Effector memory CD4-positive, alpha-beta T cell (primary cell): ENCODE measurements around the gene TMIE.

ENCODE experiments used
- DNase-seq, 3 donors: peaks; one replicate each; pipeline ENCODE4 v3.0.0-alpha.2; 2020
- H3K27ac ChIP-seq: 2 replicates; pipeline ENCODE4 v1.7.0; 2013; ENCODE audit warnings: mild to moderate bottlenecking, low read length, moderate library complexity; ENCODE audit not compliant: insufficient read depth, poor library complexity, severe bottlenecking
- H3K27me3 ChIP-seq: replicated peaks from 2 replicates; pipeline ENCODE4 v1.7.0; 2013; ENCODE audit warnings: mild to moderate bottlenecking, low read length; ENCODE audit not compliant: insufficient read depth, control insufficient read depth, poor library complexity, severe bottlenecking
- H3K36me3 ChIP-seq: 2 replicates; pipeline ENCODE4 v1.7.0; 2013; ENCODE audit warnings: mild to moderate bottlenecking, low read length, moderate library complexity; ENCODE audit not compliant: control insufficient read depth, insufficient read depth
- H3K4me1 ChIP-seq: 2 replicates; pipeline ENCODE4 v1.7.0; 2013; ENCODE audit warnings: low read length, mild to moderate bottlenecking; ENCODE audit not compliant: control insufficient read depth, insufficient read depth, poor library complexity, severe bottlenecking
- H3K4me3 ChIP-seq: 2 replicates; pipeline ENCODE4 v1.7.0; 2013; ENCODE audit warnings: low read length, low read depth, mild to moderate bottlenecking; ENCODE audit not compliant: insufficient read depth, poor library complexity, severe bottlenecking
- H3K9me3 ChIP-seq: 2 replicates; pipeline ENCODE4 v1.7.0; 2013; ENCODE audit warnings: mild to moderate bottlenecking, low read length, moderate library complexity; ENCODE audit not compliant: control insufficient read depth

Gene TMIE

GRCh38 chr3:46714728-46715506, 13.7 kb downstream of the TMIE start:
- no peak for DNase-seq

DNA sequence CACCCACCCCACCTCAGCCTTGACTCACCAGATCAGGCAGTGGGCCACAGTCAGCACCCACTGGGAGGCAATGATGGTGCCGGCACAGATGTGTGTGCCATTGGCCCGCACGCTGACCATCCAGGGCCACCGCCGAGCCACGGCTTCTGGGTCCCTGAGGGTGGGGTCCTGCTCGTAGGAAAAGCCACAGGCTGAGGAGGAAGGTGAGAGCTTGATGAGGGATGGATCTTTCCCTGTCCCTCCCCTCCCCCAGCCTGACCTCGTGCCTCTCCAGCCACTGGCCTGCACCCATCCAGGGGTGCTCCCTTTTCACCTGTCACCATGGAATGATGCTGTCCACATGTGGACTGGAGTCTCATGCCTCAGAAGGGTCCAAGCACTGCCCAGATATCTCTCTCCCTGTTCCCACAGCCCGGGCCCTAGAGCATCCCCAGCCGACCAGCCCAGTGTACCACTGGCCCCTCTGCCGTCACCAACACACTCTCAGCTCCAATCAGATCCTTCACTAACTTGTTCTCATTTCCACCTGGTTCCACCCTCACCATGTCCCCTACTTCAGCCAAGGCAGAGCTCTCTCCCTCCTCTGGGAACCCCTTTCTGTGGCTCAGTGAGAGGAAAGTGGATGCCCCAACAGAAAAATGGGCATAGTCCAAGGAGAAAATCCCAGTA, 14.4 kb downstream of the TMIE start:
- H3K9me3 ChIP-seq = no peaks in the 10 kb centered on the region
- no peak for DNase-seq
- H3K4me1 ChIP-seq = no peaks in the 10 kb centered on the region
- no peak overlapping the region for H3K4me3 ChIP-seq
- no peak overlapping the region for H3K27ac ChIP-seq
- H3K27me3 ChIP-seq = no peaks in the 10 kb centered on the region
- H3K36me3 ChIP-seq = no peaks in the 10 kb centered on the region

More at GRCh38 chr3:46714728-46715506, 13.7 kb downstream of the TMIE start:
- Histone ChIP-seq H3K27me3 (no peaks in the 10 kb centered on the region), H3K27ac (no peak overlapping the region), H3K4me1 (no peaks in the 10 kb centered on the region), H3K9me3 (no peaks in the 10 kb centered on the region), H3K36me3 (no peaks in the 10 kb centered on the region), H3K4me3 (no peak overlapping the region)

DNA sequence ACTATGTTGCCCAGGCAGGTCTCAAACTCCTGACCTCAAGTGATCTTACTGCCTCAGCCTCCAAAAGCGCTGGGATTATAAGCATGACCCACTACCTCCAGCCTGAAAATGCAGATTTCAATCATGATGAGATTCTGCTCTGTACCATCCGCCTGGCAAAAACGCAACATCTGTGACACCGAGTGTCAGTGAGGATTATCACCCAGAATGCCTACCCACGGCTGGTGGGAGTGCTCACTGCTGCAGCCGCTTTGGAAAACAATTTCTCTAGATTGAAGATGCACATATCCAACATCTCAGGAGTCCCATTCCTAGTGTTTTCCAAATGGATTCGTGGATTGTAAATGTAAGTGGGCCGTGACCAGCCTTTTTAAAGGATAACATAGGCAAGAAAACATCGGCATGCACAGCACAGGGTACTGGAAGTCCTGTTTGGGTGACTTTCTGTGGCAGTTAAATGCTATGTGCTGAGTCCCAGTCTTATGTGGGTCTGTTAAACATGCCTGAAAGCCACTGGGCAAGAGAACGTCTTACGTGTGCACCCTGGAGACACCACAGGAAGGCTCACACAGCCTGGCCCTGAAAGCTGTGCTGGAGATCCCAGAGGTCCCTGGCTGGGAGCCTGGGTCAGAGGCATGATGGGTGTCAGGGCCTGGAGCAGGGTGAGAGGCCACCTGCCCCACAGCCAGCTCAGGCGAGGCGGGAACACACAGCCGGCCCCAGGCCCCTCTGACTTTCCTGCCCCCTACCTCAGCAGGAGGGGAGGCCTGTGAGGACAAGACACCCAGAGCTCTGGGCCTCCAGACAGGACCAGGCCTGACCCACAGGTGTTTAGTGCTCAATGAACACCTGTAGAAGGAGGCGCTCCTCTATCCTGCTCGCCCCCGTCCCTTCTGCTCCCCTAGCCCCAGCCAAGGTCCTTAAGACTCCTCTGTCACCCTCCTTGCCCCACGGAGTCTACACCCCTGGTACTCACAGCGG, 15.6 kb downstream of the TMIE start:
- Histone ChIP-seq H3K27me3 (no peaks in the 10 kb centered on the region), H3K9me3 (no peaks in the 10 kb centered on the region)

DNA sequence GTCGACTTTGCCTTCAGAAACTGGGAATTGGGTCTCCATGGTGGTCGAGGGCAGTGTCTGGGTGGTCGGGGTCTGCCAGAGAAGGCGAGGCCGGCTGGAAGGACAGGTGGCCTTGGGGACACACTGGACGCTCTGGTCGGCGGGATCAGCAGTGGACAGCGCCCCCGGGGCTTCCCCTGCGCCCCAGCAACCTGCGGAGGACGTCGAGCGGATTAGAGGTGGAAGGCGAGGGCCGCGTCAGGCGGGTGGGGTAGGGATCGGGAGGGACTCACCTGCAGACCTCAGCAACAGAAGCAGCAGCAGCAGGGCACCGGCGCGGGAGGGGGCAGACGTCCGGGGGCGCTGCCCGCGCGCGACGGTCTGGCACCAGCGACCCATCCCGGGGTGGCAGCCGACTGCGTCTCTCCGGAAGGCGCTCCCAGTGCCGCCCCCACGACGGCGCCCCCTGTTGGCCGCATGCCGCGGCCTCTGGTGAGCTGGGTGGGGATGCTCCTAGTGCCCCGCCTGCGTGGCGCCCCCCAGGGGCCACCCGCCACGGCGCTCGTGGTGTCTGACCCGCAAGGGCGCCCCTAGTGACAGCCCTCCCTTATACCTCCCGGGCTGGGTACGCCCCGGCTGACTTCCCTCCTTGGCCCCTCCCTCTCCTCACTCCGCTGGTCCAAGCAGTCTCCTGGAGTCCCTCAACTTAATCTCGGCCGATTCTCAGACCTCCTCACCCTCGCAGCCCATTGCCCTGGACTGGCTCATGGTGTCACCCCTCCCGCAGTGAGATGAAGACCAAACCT, 16.4 kb downstream of the TMIE start, which contains the start of gene PRSS50:
Gene PRSS50, minus strand, starts transcription at position 423 of the 785 bp plus-strand sequence. Its CDS starts 45 bp downstream, at position 378.
- H3K4me3 ChIP-seq = no peak within 1 kb of the TSS
- H3K36me3 ChIP-seq = no peaks in the 10 kb centered on the region
- H3K4me1 ChIP-seq = no peaks in the 10 kb centered on the region
- no peaks in the 10 kb centered on the region for H3K27me3 ChIP-seq
- no peak within 1 kb of the TSS for H3K27ac ChIP-seq
- DNase-seq = no peak
- no peaks in the 10 kb centered on the region for H3K9me3 ChIP-seq

More for the DNA sequence above, 15.6 kb downstream of the TMIE start:
- no peak for DNase-seq
- no peaks in the 10 kb centered on the region for H3K36me3 ChIP-seq
- H3K27ac ChIP-seq = no peak overlapping the region
- H3K4me1 ChIP-seq = no peaks in the 10 kb centered on the region
- H3K4me3 ChIP-seq = no peak overlapping the region

DNA sequence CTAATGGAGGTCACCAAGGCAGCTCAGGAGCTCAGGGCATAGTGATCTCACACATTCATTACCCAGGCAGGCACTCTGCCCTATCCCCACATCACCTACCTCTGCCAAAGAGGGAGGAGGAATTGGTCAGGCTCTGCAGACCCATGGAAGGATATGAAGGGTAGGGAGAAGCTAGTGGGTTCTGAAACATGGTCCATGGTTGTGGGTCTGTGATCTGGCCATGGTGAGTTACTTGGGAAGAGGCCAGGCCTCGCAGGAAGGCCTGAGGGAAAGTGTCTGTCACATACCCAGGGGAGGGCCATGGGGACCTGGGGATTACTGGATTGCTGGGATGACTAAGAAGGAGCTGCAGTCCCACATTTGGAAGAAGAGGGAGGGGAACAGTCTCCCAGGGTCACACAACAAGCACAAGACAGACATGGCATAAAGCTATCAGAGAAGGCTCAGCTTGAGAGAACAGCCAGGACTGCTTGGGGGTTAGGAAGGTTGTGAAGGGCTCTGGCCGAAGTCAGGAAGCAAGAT, 17.9 kb downstream of the TMIE start:
- H3K36me3 ChIP-seq = no peaks in the 10 kb centered on the region
- H3K27me3 ChIP-seq = no peaks in the 10 kb centered on the region
- H3K4me3 ChIP-seq = no peak overlapping the region
- H3K27ac ChIP-seq = no peak overlapping the region
- DNase-seq = no peak
- H3K4me1 ChIP-seq = no peaks in the 10 kb centered on the region
- no peaks in the 10 kb centered on the region for H3K9me3 ChIP-seq

DNA sequence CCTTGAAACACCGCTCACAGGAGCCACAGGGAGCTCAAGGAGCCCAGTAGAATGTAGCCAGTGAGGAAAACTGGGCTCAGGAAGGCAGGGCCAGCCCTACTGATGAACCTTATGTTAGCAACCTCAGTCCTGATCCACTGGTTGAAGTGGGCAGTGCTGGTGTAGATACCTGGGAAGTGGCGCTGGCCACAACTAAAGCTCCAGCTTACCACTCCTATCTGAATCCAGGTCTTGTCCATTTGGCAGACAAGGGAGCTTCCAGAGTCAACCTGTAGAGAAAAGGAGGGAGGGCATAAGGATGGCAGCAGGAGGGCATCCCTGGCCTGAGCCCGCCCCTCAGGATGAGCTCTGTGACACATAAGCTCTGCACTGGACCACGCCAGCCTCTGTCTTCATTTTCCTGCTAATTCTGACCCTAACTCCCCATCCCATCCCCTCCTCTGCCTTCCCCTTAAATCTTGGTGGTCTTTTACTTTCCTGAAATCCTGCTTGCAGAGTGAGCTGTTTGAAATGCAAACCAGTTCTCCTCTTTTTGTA, 18.6 kb downstream of the TMIE start:
- Histone ChIP-seq H3K9me3 (no peaks in the 10 kb centered on the region), H3K36me3 (no peaks in the 10 kb centered on the region), H3K4me1 (no peaks in the 10 kb centered on the region), H3K27ac (no peak overlapping the region), H3K27me3 (no peaks in the 10 kb centered on the region), H3K4me3 (no peak overlapping the region)
- DNase-seq = no peak

DNA sequence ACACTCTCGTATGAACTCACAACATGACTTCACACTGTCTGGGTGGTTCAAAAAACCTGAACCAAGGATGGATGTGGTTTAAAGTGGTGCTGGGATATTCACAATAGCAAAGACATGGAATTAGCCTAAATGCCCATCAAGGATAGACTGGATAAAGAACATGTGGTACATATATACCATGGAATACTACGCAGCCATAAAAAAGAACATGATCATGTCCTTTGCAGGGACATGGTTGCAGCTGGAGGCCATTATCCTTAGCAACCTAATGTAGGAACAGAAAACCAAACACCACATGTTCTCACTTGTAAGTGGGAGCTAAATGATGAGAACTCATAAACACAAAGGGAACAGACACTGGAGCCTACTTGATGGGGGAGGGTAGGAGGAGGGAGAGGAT, 19.8 kb downstream of the TMIE start:
- no peaks in the 10 kb centered on the region for H3K27me3 ChIP-seq
- DNase-seq = no peak
- H3K36me3 ChIP-seq = no peaks in the 10 kb centered on the region
- H3K9me3 ChIP-seq = no peaks in the 10 kb centered on the region
- H3K4me3 ChIP-seq = no peak overlapping the region
- no peak overlapping the region for H3K27ac ChIP-seq
- H3K4me1 ChIP-seq = no peaks in the 10 kb centered on the region

- no peaks in the 10 kb centered on the region for H3K9me3 ChIP-seq
- H3K4me3 ChIP-seq = no peak overlapping the region
- no peaks in the 10 kb centered on the region for H3K36me3 ChIP-seq
- DNase-seq = no peak
- H3K27me3 ChIP-seq = no peaks in the 10 kb centered on the region
- H3K4me1 ChIP-seq = no peaks in the 10 kb centered on the region
- H3K27ac ChIP-seq = no peak overlapping the region
These were observed 21.3 kb downstream of the TMIE start for GRCh38 chr3:46722443-46722842.

DNA sequence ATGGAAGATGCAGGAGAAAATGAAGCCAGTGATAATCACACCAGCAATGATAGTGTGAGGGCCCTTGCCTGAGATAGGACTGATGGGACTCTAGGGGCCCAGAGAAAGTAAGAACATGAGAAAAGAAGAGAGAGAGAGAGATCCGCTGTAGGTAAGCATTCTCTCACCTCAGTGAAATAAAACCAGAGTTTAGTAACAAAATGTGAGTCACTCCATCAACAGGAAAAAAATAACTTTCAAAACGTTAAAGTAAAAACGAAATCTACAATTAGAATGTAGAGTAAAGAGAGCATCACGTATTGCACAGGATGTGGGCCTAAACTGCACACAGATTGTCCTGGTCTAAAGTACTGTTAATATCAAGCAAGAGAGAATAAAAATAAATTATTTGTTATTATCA, 23.2 kb downstream of the TMIE start:
- H3K36me3 ChIP-seq = no peaks in the 10 kb centered on the region
- no peak overlapping the region for H3K27ac ChIP-seq
- H3K27me3 ChIP-seq = no peaks in the 10 kb centered on the region
- H3K4me3 ChIP-seq = no peak overlapping the region
- no peaks in the 10 kb centered on the region for H3K9me3 ChIP-seq
- H3K4me1 ChIP-seq = no peaks in the 10 kb centered on the region
- DNase-seq = no peak
